Type B pancreatic cell (in vitro differentiated cells): ENCODE data around the gene SLC18B1. TPM values are rescaled to one million over a fixed set of nuclear protein-coding genes. Genes with fewer than 3 reads are reported as not detected.

Source experiments
- DNase-seq: peaks from one replicate; pipeline ENCODE4 v3.0.0; 2021; ENCODE audit warnings: mixed read lengths; ENCODE audit not compliant: unreplicated experiment; ENCODE audit errors: extremely low spot score
- H3K27ac Mint-ChIP-seq: 2 replicates; pipeline ENCODE4 v1.8.0; 2021; ENCODE audit warnings: mild to moderate bottlenecking, mixed read lengths
- H3K27me3 Mint-ChIP-seq: 2 replicates; pipeline ENCODE4 v1.8.0; 2021; ENCODE audit warnings: mixed read lengths
- H3K36me3 Mint-ChIP-seq: 2 replicates; pipeline ENCODE4 v1.8.0; 2021; ENCODE audit warnings: mixed read lengths
- H3K4me1 Mint-ChIP-seq: one replicate; pipeline ENCODE4 v1.8.0; 2021; ENCODE audit warnings: mixed read lengths; ENCODE audit not compliant: unreplicated experiment
- H3K4me3 Mint-ChIP-seq: 2 replicates; pipeline ENCODE4 v1.8.0; 2021; ENCODE audit warnings: mild to moderate bottlenecking, mixed read lengths
- H3K9me3 Mint-ChIP-seq: 2 replicates; pipeline ENCODE4 v1.8.0; 2021; ENCODE audit warnings: mixed read lengths
- CTCF ChIP-seq: fragments of 200-600 bp; sonication (generic); conservative IDR thresholded peaks from 2 replicates; pipeline ENCODE4 v1.5.0; 2021; ENCODE audit warnings: antibody characterized with exemption, mild to moderate bottlenecking
- total RNA-seq: library from RNA; stranded (reverse); gene quantifications from 2 replicates; pipeline ENCODE4 v1.2.1, GENCODE V29; 2021; ENCODE audit warnings: low replicate concordance

The SLC18B1 gene
- total RNA-seq, 1 donor from 2014 or later, result 19.3 TPM

GRCh38 chr6:132811276-132811675 lies 12.8 kb upstream of the SLC18B1 start:
- DNase-seq, result no peak
- Mint-ChIP-seq H3K36me3 (peaks cover 21% of the 10 kb centered on the region), H3K9me3 (no peaks in the 10 kb centered on the region), H3K4me3 (no peak overlapping the region), H3K27me3 (peaks cover 13% of the 10 kb centered on the region), H3K27ac (no peak overlapping the region), H3K4me1 (peaks cover 23% of the 10 kb centered on the region)
- no peak for TF ChIP-seq CTCF

- TF ChIP-seq CTCF, result no peak
- no peak overlapping the region for H3K27ac Mint-ChIP-seq
- no peak overlapping the region for H3K4me3 Mint-ChIP-seq
- no peaks in the 10 kb centered on the region for H3K9me3 Mint-ChIP-seq
- H3K4me1 Mint-ChIP-seq, result no peaks in the 10 kb centered on the region
- H3K27me3 Mint-ChIP-seq, result peaks cover 9% of the 10 kb centered on the region
- H3K36me3 Mint-ChIP-seq, result no peaks in the 10 kb centered on the region
- DNase-seq, result no peak
Measured at GRCh38 chr6:132805548-132805947, 7.1 kb upstream of the SLC18B1 start.

DNA sequence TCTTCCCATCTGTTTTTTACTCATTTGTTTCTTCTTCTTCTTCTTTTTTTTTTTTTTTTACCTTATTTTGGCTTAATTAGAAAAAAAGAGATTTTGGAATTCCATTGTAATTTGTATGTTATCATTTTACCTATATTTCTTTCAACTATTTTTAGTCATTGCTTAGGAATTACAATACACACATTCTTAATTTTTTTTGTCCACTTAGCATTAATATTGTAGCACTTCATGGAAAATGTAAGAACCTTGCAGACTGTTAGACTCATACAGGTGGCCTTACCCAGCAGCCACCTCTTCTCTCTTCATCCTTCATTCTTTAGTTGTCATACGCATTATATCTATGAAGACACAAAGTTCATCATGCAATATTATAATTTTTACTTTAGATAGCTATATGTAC lies 5.8 kb upstream of the SLC18B1 start:
- TF ChIP-seq CTCF, result no peak
- no peak for DNase-seq
- H3K36me3 Mint-ChIP-seq, result no peaks in the 10 kb centered on the region
- H3K27me3 Mint-ChIP-seq, result peaks cover 4% of the 10 kb centered on the region
- no peaks in the 10 kb centered on the region for H3K4me1 Mint-ChIP-seq
- no peaks in the 10 kb centered on the region for H3K9me3 Mint-ChIP-seq
- no peak overlapping the region for H3K27ac Mint-ChIP-seq
- H3K4me3 Mint-ChIP-seq, result no peak overlapping the region

DNA sequence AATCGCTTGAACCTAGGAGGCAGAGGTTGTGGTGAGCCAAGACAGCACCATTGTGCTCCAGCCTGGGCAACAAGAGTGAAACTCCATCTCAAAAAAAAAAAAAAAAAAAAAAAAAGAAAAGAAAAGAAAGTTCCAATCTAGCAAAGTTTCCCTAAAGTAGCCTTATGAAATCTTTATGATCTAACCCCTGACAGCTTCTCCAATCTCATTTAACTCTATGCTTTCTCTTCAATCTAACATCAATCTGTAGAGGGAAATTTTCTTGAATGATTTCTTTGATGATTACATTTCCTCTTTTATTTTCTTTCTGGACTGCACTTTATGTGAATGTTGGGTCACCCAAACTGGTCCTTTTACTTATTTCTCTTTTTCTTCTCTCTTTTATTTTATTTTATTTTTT lies 2.2 kb upstream of the SLC18B1 start:
- Mint-ChIP-seq H3K36me3 (peaks cover 1% of the 10 kb centered on the region), H3K9me3 (no peaks in the 10 kb centered on the region), H3K4me1 (no peaks in the 10 kb centered on the region), H3K27ac (no peak overlapping the region), H3K4me3 (peak overlapping the region; percentile 50), H3K27me3 (peaks cover 4% of the 10 kb centered on the region)
- DNase-seq, result no peak
- TF ChIP-seq CTCF, result no peak

DNA sequence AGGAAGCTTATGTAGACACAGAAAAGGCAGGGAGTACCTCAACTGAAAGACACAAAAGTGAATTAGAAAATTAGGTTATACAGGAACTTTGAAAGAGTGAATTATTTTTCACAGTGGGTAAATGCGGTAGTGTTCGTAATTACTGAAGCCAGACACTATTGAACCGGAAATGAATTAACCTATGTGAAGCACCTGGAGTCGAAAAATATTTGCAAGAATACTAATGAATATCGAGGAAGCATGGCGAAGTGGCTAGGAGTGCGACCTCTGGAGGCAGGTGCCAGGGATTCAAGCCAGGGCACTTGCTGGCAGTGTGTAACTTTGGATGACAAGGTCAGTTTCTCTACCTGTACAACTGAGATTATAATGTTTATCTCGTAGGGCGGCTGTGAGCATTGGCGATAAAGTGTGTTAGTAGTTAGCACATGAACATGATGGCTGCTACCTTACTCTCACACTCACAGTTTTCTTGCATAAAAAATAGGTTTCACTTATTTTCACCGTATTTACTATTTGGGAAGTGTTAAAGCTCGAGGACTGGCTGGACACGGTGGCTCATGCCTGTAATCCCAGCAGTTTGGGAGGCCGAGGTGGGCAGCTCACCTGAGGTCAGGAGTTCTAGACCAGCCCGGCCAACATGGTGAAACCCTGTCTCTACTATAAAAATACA lies 567 bp upstream of the SLC18B1 start:
- H3K4me3 Mint-ChIP-seq, result peak overlapping the region; percentile 93

More for the DNA sequence above, 567 bp upstream of the SLC18B1 start:
- H3K27me3 Mint-ChIP-seq, result no peaks in the 10 kb centered on the region
- peak; percentile 90 for TF ChIP-seq CTCF
- peaks cover 8% of the 10 kb centered on the region for H3K36me3 Mint-ChIP-seq
- H3K4me1 Mint-ChIP-seq, result peaks cover 5% of the 10 kb centered on the region
- H3K27ac Mint-ChIP-seq, result no peak overlapping the region
- no peaks in the 10 kb centered on the region for H3K9me3 Mint-ChIP-seq
- peak; percentile 73 for DNase-seq
